Common myeloid progenitor, CD34-positive (primary cell): Measurements from ENCODE around the gene CLIP2.

Source experiments
- CTCF ChIA-PET: fragments of 350-600 bp; sonication (Branson Sonifier 250); formaldehyde crosslinking; loops from one replicate; lab custom pipeline; 2021; ENCODE audit warnings: antibody characterized with exemption; lab: Charles Lee
- POLR2A ChIA-PET: fragments of 350-600 bp; sonication (Branson Sonifier 250); formaldehyde crosslinking; loops from one replicate; lab custom pipeline; 2021; ENCODE audit warnings: antibody characterized with exemption; lab: Charles Lee
- DNase-seq, 3 donors: peaks; one replicate each; pipeline versions ENCODE4 v3.0.0 to v3.0.0-alpha.2; 2013
- H3K27ac ChIP-seq, 2 experiments: 1 replicate in 1 of 2; 2 replicates in 1 of 2; pipeline ENCODE4 v1.7.0; 2013; ENCODE audit warnings: inconsistent platforms in 2 of 2, low read length in 2 of 2, mild to moderate bottlenecking in 2 of 2, low read depth in 1 of 2, moderate library complexity in 1 of 2; ENCODE audit not compliant: severe bottlenecking in 2 of 2, insufficient read depth in 1 of 2, poor library complexity in 1 of 2
- H3K27me3 ChIP-seq, 5 experiments: replicated peaks in 2 of 5; 1 replicate in 3 of 5; 2 replicates in 2 of 5; pipeline versions ENCODE4 v1.6.1 to v1.7.0; 2013; ENCODE audit warnings: low read length in 4 of 5, mild to moderate bottlenecking in 2 of 5, moderate library complexity in 2 of 5, inconsistent platforms in 1 of 5; ENCODE audit not compliant: insufficient read depth in 5 of 5, control insufficient read depth in 4 of 5
- H3K36me3 ChIP-seq, 4 experiments: 1 replicate in 2 of 4; 2 replicates in 2 of 4; pipeline versions ENCODE4 v1.6.1 to v1.7.0; 2013; ENCODE audit warnings: low read length in 3 of 4, control low read depth in 1 of 4, mild to moderate bottlenecking in 1 of 4; ENCODE audit not compliant: control insufficient read depth in 4 of 4, insufficient read depth in 4 of 4
- H3K4me1 ChIP-seq, 4 experiments: 1 replicate in 3 of 4; 2 replicates in 1 of 4; pipeline versions ENCODE4 v1.6.1 to v1.7.1; 2013; ENCODE audit warnings: low read length in 3 of 4, mild to moderate bottlenecking in 3 of 4, control low read depth in 1 of 4, inconsistent platforms in 1 of 4, moderate library complexity in 1 of 4; ENCODE audit not compliant: control insufficient read depth in 4 of 4, insufficient read depth in 4 of 4; ENCODE audit errors: control extremely low read depth in 1 of 4
- H3K4me3 ChIP-seq, 7 experiments: 1 replicate in 4 of 7; 2 replicates in 3 of 7; pipeline versions ENCODE4 v1.5.1 to v1.7.0; 2013; ENCODE audit warnings: mild to moderate bottlenecking in 7 of 7, low read length in 6 of 7, moderate library complexity in 6 of 7, inconsistent platforms in 2 of 7, low read depth in 2 of 7, control low read depth in 1 of 7; ENCODE audit not compliant: insufficient read depth in 4 of 7, control insufficient read depth in 1 of 7; ENCODE audit errors: extremely low read depth in 1 of 7
- H3K9me3 ChIP-seq, 5 experiments: 1 replicate in 4 of 5; 2 replicates in 1 of 5; pipeline versions ENCODE4 v1.6.1 to v1.7.1; 2013; ENCODE audit warnings: low read length in 4 of 5, mild to moderate bottlenecking in 2 of 5, inconsistent platforms in 1 of 5, low read depth in 1 of 5, moderate library complexity in 1 of 5; ENCODE audit not compliant: control insufficient read depth in 4 of 5, insufficient read depth in 2 of 5; ENCODE audit errors: control extremely low read depth in 1 of 5
- WGBS: methylation state at CpG from one replicate; pipeline ENCODE4 v1.1.5; 2013; ENCODE audit not compliant: insufficient coverage; 5-methylcytosine and 5-hydroxymethylcytosine counted together

Gene CLIP2

GRCh38 chr7:74288034-74288881, 949 bp upstream of the CLIP2 start:
- no peaks in the 10 kb centered on the region for H3K9me3 ChIP-seq
- no peaks in the 10 kb centered on the region for H3K36me3 ChIP-seq
- H3K4me3 ChIP-seq = peak overlapping the region in 5 of 7 experiments; percentile 46 to 81 (median 66)
- no peaks in the 10 kb centered on the region for H3K27me3 ChIP-seq
- POLR2A ChIA-PET = interaction anchor here (0.8 to 1.8 kb wide), 4 partner anchors 13 to 82 kb away, joined by 3 to 19 read pairs (median 3); partner anchors contain the start of gene RFC2
- DNase-seq = peak; percentile 82 to 94 (median 91)
- 5% methylated on average over 11 of the region's 20 CpGs for WGBS
- peaks cover 5 to 74% (median 46%) of the 10 kb centered on the region in 4 experiments for H3K4me1 ChIP-seq
- CTCF ChIA-PET = interaction anchor here (0.6 to 5.9 kb wide), 10 partner anchors 8 to 87 kb away, joined by 3 to 70 read pairs (median 4); no protein-coding TSS in a partner anchor
- H3K27ac ChIP-seq = no peak overlapping the region

- peaks cover 5 to 75% (median 44%) of the 10 kb centered on the region in 4 experiments for H3K4me1 ChIP-seq
- under 1% methylated on average over 46 of the region's 60 CpGs for WGBS
- peak overlapping the region; percentile 60 to 93 (median 81) for H3K4me3 ChIP-seq
- POLR2A ChIA-PET = interaction anchor here (0.9 kb wide), 1 partner anchor 14 kb away, joined by 3 read pairs; no protein-coding TSS in a partner anchor
- peak overlapping the region in 1 of 2 experiments; percentile 43 for H3K27ac ChIP-seq
- no peaks in the 10 kb centered on the region for H3K27me3 ChIP-seq
- DNase-seq = peak; percentile 41 to 79 (median 74)
- no peaks in the 10 kb centered on the region for H3K9me3 ChIP-seq
- CTCF ChIA-PET = interaction anchor here (0.7 to 5.9 kb wide), 4 partner anchors 10 to 80 kb away, joined by 3 to 70 read pairs (median 3); no protein-coding TSS in a partner anchor
- no peaks in the 10 kb centered on the region for H3K36me3 ChIP-seq
These were observed 699 bp downstream of the CLIP2 start for GRCh38 chr7:74289659-74290552.

GRCh38 chr7:74290553-74290950, 1.3 kb downstream of the CLIP2 start:
- WGBS = 2% methylated on average over 7 of the region's 9 CpGs
- Histone ChIP-seq H3K36me3 (no peaks in the 10 kb centered on the region), H3K9me3 (no peaks in the 10 kb centered on the region), H3K4me3 (peak overlapping the region; percentile 60 to 93 (median 81)), H3K4me1 (peaks cover 5 to 70% (median 41%) of the 10 kb centered on the region in 4 experiments), H3K27ac (peak overlapping the region in 1 of 2 experiments; percentile 34), H3K27me3 (no peaks in the 10 kb centered on the region)
- ChIA-PET POLR2A (interaction anchor here (0.9 kb wide), 1 partner anchor 15 kb away, joined by 3 read pairs; no protein-coding TSS in a partner anchor), CTCF (interaction anchor here (0.7 to 1.5 kb wide), 5 partner anchors 10 to 82 kb away, joined by 3 read pairs; no protein-coding TSS in a partner anchor)
- DNase-seq = peak in 1 of 3 donors; percentile 53

DNA sequence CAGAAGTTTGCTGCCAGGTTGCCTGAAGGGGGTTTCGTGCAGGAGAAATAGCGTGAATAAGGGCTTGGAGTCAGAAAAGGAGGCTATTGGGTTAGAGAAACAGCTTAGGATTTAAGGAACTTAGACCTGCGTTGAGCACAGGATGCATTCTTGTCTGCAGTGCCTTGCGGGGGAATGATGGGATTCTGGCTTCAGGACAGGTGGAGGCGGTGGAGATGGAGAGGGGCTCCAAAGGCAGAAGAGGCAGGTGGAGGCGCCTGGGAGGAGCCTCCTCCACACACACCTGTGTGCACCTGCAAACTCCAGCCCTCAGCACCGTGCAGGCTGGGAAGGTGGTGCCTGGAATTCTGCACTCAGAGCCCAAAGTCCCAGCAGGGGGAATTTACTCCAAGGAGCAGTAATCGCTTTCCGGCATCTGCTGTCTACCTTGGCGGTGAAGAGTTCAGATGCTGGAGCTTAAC, 1.8 kb downstream of the CLIP2 start:
- Histone ChIP-seq H3K27ac (no peak overlapping the region), H3K9me3 (no peaks in the 10 kb centered on the region), H3K36me3 (peaks cover 0 to under 1% (median 0%) of the 10 kb centered on the region in 4 experiments), H3K4me3 (peak overlapping the region in 6 of 7 experiments; percentile 79 to 93 (median 86)), H3K27me3 (no peaks in the 10 kb centered on the region), H3K4me1 (peaks cover 5 to 70% (median 41%) of the 10 kb centered on the region in 4 experiments)
- peak in 2 of 3 donors; percentile 58 to 62 for DNase-seq
- ChIA-PET POLR2A (interaction anchor here (0.9 kb wide), 1 partner anchor 15 kb away, joined by 3 read pairs; no protein-coding TSS in a partner anchor), CTCF (interaction anchor here (0.5 to 1.5 kb wide), 6 partner anchors 11 to 95 kb away, joined by 3 read pairs; no protein-coding TSS in a partner anchor)
- 61% methylated on average over 6 of the region's 10 CpGs for WGBS

- Histone ChIP-seq H3K27ac (no peak overlapping the region), H3K4me1 (peaks cover 5 to 70% (median 41%) of the 10 kb centered on the region in 4 experiments), H3K27me3 (no peaks in the 10 kb centered on the region), H3K9me3 (no peaks in the 10 kb centered on the region), H3K36me3 (peaks cover 0 to 3% (median 0%) of the 10 kb centered on the region in 4 experiments), H3K4me3 (peak overlapping the region in 1 of 7 experiments; percentile 93)
- ChIA-PET CTCF (interaction anchor here (1.0 to 1.5 kb wide), 3 partner anchors 21 to 81 kb away, joined by 3 read pairs; no protein-coding TSS in a partner anchor), POLR2A (no interaction called here)
- 84% methylated on average over 4 of the region's 5 CpGs for WGBS
- DNase-seq = no peak
These were observed 2.3 kb downstream of the CLIP2 start for GRCh38 chr7:74291535-74291934.
